H9 (cell line): Measurements from ENCODE around the gene RPL5. TPM values are rescaled to one million over a fixed set of nuclear protein-coding genes. Genes with fewer than 3 reads are reported as not detected.

ENCODE experiments used
- DNase-seq: peaks from one replicate; pipeline ENCODE4 v3.0.0-alpha.2; 2017
- H2AFZ ChIP-seq: one replicate; pipeline ENCODE4 v1.6.1; 2013; ENCODE audit warnings: mild to moderate bottlenecking, low read length, control low read depth, moderate library complexity
- H2AK5ac ChIP-seq: 2 replicates; pipeline ENCODE4 v1.6.1; 2013; ENCODE audit warnings: low read length, control low read depth, mixed read lengths; ENCODE audit not compliant: insufficient read length
- H2BK120ac ChIP-seq: one replicate; pipeline ENCODE4 v1.6.1; 2013; ENCODE audit warnings: low read depth, mild to moderate bottlenecking, low read length, control low read depth, inconsistent platforms; ENCODE audit not compliant: poor library complexity, severe bottlenecking
- H2BK12ac ChIP-seq: 2 replicates; pipeline ENCODE4 v1.6.1; 2013; ENCODE audit warnings: low read length, control low read depth, mixed read lengths, low read depth; ENCODE audit not compliant: insufficient read length
- H2BK15ac ChIP-seq: 2 replicates; pipeline ENCODE4 v1.6.1; 2013; ENCODE audit warnings: low read depth, low read length, control low read depth
- H2BK20ac ChIP-seq: one replicate; pipeline ENCODE4 v1.6.1; 2013; ENCODE audit warnings: low read depth, mild to moderate bottlenecking, low read length, control low read depth, inconsistent platforms; ENCODE audit not compliant: poor library complexity, severe bottlenecking
- H2BK5ac ChIP-seq: 2 replicates; pipeline ENCODE4 v1.6.1; 2013; ENCODE audit warnings: low read length, control low read depth, mixed read lengths; ENCODE audit not compliant: insufficient read length
- H3K14ac ChIP-seq: 2 replicates; pipeline ENCODE4 v1.6.1; 2013; ENCODE audit warnings: low read length, control low read depth; ENCODE audit not compliant: insufficient read depth
- H3K18ac ChIP-seq: 2 replicates; pipeline ENCODE4 v1.6.1; 2013; ENCODE audit warnings: low read depth, mild to moderate bottlenecking, mixed read lengths, low read length, control low read depth; ENCODE audit not compliant: insufficient read length
- H3K23ac ChIP-seq: 2 replicates; pipeline ENCODE4 v1.6.1; 2013; ENCODE audit warnings: low read length, control low read depth, mixed read lengths, low read depth; ENCODE audit not compliant: insufficient read length
- H3K23me2 ChIP-seq: 2 replicates; pipeline ENCODE4 v1.6.1; 2013; ENCODE audit warnings: low read depth, mild to moderate bottlenecking, mixed read lengths, low read length, control low read depth; ENCODE audit not compliant: insufficient read length, poor library complexity, severe bottlenecking
- H3K27ac ChIP-seq: 2 replicates; pipeline ENCODE4 v1.5.1; 2013; ENCODE audit warnings: low read length, control low read depth, mixed read lengths, low read depth; ENCODE audit not compliant: insufficient read length
- H3K27me3 ChIP-seq: 2 replicates; pipeline ENCODE4 v1.6.1; 2013; ENCODE audit warnings: low read length, control low read depth, inconsistent platforms; ENCODE audit not compliant: insufficient read depth
- H3K4ac ChIP-seq: 2 replicates; pipeline ENCODE4 v1.6.1; 2013; ENCODE audit warnings: low read depth, mild to moderate bottlenecking, control low read depth, inconsistent platforms, low read length, moderate library complexity
- H3K4me1 ChIP-seq: 2 replicates; pipeline ENCODE4 v1.6.1; 2013; ENCODE audit warnings: low read length, control low read depth, inconsistent platforms; ENCODE audit not compliant: insufficient read depth
- H3K4me2 ChIP-seq: 2 replicates; pipeline ENCODE4 v1.6.1; 2013; ENCODE audit warnings: low read length, control low read depth, mixed read lengths; ENCODE audit not compliant: insufficient read length, insufficient read depth
- H3K56ac ChIP-seq: 2 replicates; pipeline ENCODE4 v1.6.1; 2013; ENCODE audit warnings: low read depth, mild to moderate bottlenecking, mixed read lengths, low read length, control low read depth; ENCODE audit not compliant: insufficient read length
- H3K79me1 ChIP-seq: 2 replicates; pipeline ENCODE4 v1.6.1; 2013; ENCODE audit warnings: low read depth, mild to moderate bottlenecking, moderate library complexity, low read length, control low read depth, inconsistent platforms; ENCODE audit not compliant: insufficient read depth, poor library complexity, severe bottlenecking
- H3K79me2 ChIP-seq: 2 replicates; pipeline ENCODE4 v1.6.1; 2013; ENCODE audit warnings: low read length, control low read depth, inconsistent platforms; ENCODE audit not compliant: insufficient read depth
- H3K9ac ChIP-seq: 2 replicates; pipeline ENCODE4 v1.6.1; 2013; ENCODE audit warnings: low read length, control low read depth, mixed read lengths; ENCODE audit not compliant: insufficient read length; ENCODE audit errors: extremely low read depth
- H3K9me3 ChIP-seq: one replicate; pipeline ENCODE4 v1.6.1; 2013; ENCODE audit warnings: low read depth, low read length, inconsistent platforms; ENCODE audit not compliant: control insufficient read depth
- H3T11ph ChIP-seq: one replicate; pipeline ENCODE4 v1.6.1; 2013; ENCODE audit warnings: mild to moderate bottlenecking, low read length, control low read depth, inconsistent platforms
- H4K20me1 ChIP-seq: one replicate; pipeline ENCODE4 v1.6.1; 2013; ENCODE audit not compliant: control insufficient read depth, insufficient read length, insufficient read depth
- H4K5ac ChIP-seq: 2 replicates; pipeline ENCODE4 v1.6.1; 2013; ENCODE audit warnings: low read depth, mild to moderate bottlenecking, mixed read lengths, low read length, control low read depth; ENCODE audit not compliant: insufficient read length
- H4K8ac ChIP-seq: replicated peaks from 2 replicates; pipeline ENCODE4 v1.6.1; 2013; ENCODE audit warnings: low read length, control low read depth, mixed read lengths, low read depth; ENCODE audit not compliant: insufficient read length
- H4K91ac ChIP-seq: 2 replicates; pipeline ENCODE4 v1.6.1; 2013; ENCODE audit warnings: low read depth, mild to moderate bottlenecking, moderate library complexity, mixed read lengths, low read length, control low read depth; ENCODE audit not compliant: insufficient read length
- H3K27ac Mint-ChIP-seq, 3 experiments: 2 replicates in 2 of 3; 3 replicates in 1 of 3; pipeline ENCODE4 v1.8.0; 2020 to 2021; ENCODE audit warnings: mixed read lengths in 3 of 3, mild to moderate bottlenecking in 1 of 3, moderate library complexity in 1 of 3
- H3K27me3 Mint-ChIP-seq: 2 replicates; pipeline ENCODE4 v1.8.0; 2021; ENCODE audit warnings: low read depth, mild to moderate bottlenecking, moderate library complexity, mixed read lengths
- H3K36me3 Mint-ChIP-seq, 3 experiments: 2 replicates in 2 of 3; 3 replicates in 1 of 3; pipeline ENCODE4 v1.8.0; 2020 to 2021; ENCODE audit warnings: low read depth in 3 of 3, mixed read lengths in 3 of 3; ENCODE audit not compliant: insufficient read depth in 1 of 3
- H3K4me1 Mint-ChIP-seq, 2 experiments: 2 replicates each; pipeline ENCODE4 v1.8.0; 2020; ENCODE audit warnings: mixed read lengths in 2 of 2
- H3K4me3 Mint-ChIP-seq, 2 experiments: 2 replicates in 1 of 2; 3 replicates in 1 of 2; pipeline ENCODE4 v1.8.0; 2020 to 2021; ENCODE audit warnings: mild to moderate bottlenecking in 2 of 2, mixed read lengths in 2 of 2, moderate library complexity in 1 of 2
- H3K9me3 Mint-ChIP-seq, 2 experiments: 2 replicates in 1 of 2; 3 replicates in 1 of 2; pipeline ENCODE4 v1.8.0; 2020; ENCODE audit warnings: mild to moderate bottlenecking in 2 of 2, mixed read lengths in 2 of 2, moderate library complexity in 1 of 2
- CTCF ChIP-seq: fragments of 200-600 bp; sonication (generic); conservative IDR thresholded peaks from 3 replicates; pipeline ENCODE4 v1.8.0; 2021; ENCODE audit warnings: antibody characterized with exemption, mild to moderate bottlenecking
- total RNA-seq: library from RNA; stranded (reverse); gene quantifications from 2 replicates; pipeline ENCODE4 v1.2.1, GENCODE V29; 2021

Gene RPL5
- total RNA-seq, 1 experiment from 2014 or later, result 1,608 TPM

- no peak overlapping the region for H3T11ph ChIP-seq
- H2BK12ac ChIP-seq, result no peak overlapping the region
- no peak overlapping the region for H2BK120ac ChIP-seq
- Mint-ChIP-seq H3K4me1 (peaks cover 40 to 44% of the 10 kb centered on the region in 2 experiments), H3K36me3 (peaks cover 0 to 4% (median 2%) of the 10 kb centered on the region in 3 experiments; a peak in 4 of 7 replicates), H3K4me3 (no peak overlapping the region), H3K27me3 (peaks cover 29% of the 10 kb centered on the region), H3K9me3 (peaks cover 0 to 3% of the 10 kb centered on the region in 2 experiments; a peak in 1 of 5 replicates), H3K27ac (no peak overlapping the region)
- no peak overlapping the region for H3K27ac ChIP-seq
- H3K27me3 ChIP-seq, result no peaks in the 10 kb centered on the region; the same call in 1 of the 2 replicates
- H4K8ac ChIP-seq, result no peak overlapping the region
- no peak overlapping the region for H2AK5ac ChIP-seq
- H3K23ac ChIP-seq, result no peak overlapping the region
- H2BK5ac ChIP-seq, result no peak overlapping the region
- H4K91ac ChIP-seq, result no peak overlapping the region
- no peaks in the 10 kb centered on the region for H4K20me1 ChIP-seq
- H3K18ac ChIP-seq, result no peak overlapping the region
- no peak overlapping the region for H3K56ac ChIP-seq
- no peak overlapping the region for H2BK20ac ChIP-seq
- H3K9me3 ChIP-seq, result no peaks in the 10 kb centered on the region
- no peak for TF ChIP-seq CTCF
- H3K4ac ChIP-seq, result no peak overlapping the region
- no peak overlapping the region for H2AFZ ChIP-seq
- no peak overlapping the region for H2BK15ac ChIP-seq
- no peak overlapping the region for H4K5ac ChIP-seq
- no peak overlapping the region for H3K9ac ChIP-seq
- DNase-seq, result no peak
- H3K79me2 ChIP-seq, result no peaks in the 10 kb centered on the region
- no peak overlapping the region for H3K4me2 ChIP-seq
- H3K23me2 ChIP-seq, result no peaks in the 10 kb centered on the region
- no peaks in the 10 kb centered on the region for H3K79me1 ChIP-seq
- no peak overlapping the region for H3K14ac ChIP-seq
- no peaks in the 10 kb centered on the region for H3K4me1 ChIP-seq
These were observed 41.8 kb upstream of the RPL5 start for GRCh38 chr1:92790081-92790480.
